Liver (tissue), 9 donors: ENCODE data around the gene SLC9A3. TPM values are rescaled to one million over a fixed set of nuclear protein-coding genes. Genes with fewer than 3 reads are reported as not detected.

Source experiments
- DNase-seq: peaks from one replicate; pipeline ENCODE4 v3.0.0-alpha.2; 2017; ENCODE audit warnings: low spot score
- H3K27ac ChIP-seq, 2 donors: one replicate each; pipeline ENCODE4 v1.7.0; 2013; ENCODE audit warnings: inconsistent platforms in 2 of 2, low read length in 2 of 2, control low read depth in 1 of 2, low read depth in 1 of 2, mild to moderate bottlenecking in 1 of 2
- H3K27me3 ChIP-seq, 4 donors: one replicate each; pipeline versions ENCODE4 v1.6.1 to v1.7.0; 2013; ENCODE audit warnings: low read length in 3 of 4, inconsistent platforms in 1 of 4, mild to moderate bottlenecking in 1 of 4, moderate library complexity in 1 of 4; ENCODE audit not compliant: control insufficient read depth in 4 of 4, insufficient read depth in 4 of 4
- H3K36me3 ChIP-seq, 4 donors: one replicate each; pipeline versions ENCODE4 v1.6.1 to v1.7.0; 2013; ENCODE audit warnings: low read length in 3 of 4, mild to moderate bottlenecking in 3 of 4, low read depth in 1 of 4, moderate library complexity in 1 of 4; ENCODE audit not compliant: control insufficient read depth in 4 of 4, insufficient read depth in 3 of 4
- H3K4me1 ChIP-seq, 4 donors: one replicate each; pipeline versions ENCODE4 v1.6.1 to v1.7.0; 2013; ENCODE audit warnings: low read length in 3 of 4, mild to moderate bottlenecking in 3 of 4, moderate library complexity in 1 of 4; ENCODE audit not compliant: control insufficient read depth in 4 of 4, insufficient read depth in 4 of 4
- H3K4me3 ChIP-seq, 3 donors: one replicate each; pipeline versions ENCODE4 v1.6.1 to v1.7.0; 2013; ENCODE audit warnings: low read length in 3 of 3, control low read depth in 1 of 3, low read depth in 1 of 3, mild to moderate bottlenecking in 1 of 3
- H3K9ac ChIP-seq, 2 donors: one replicate each; pipeline ENCODE4 v1.7.0; 2013; ENCODE audit warnings: low read length in 2 of 2, mild to moderate bottlenecking in 2 of 2, moderate library complexity in 2 of 2, control low read depth in 1 of 2, low read depth in 1 of 2
- H3K9me3 ChIP-seq, 4 donors: one replicate each; pipeline versions ENCODE4 v1.6.1 to v1.7.0; 2013; ENCODE audit warnings: low read length in 3 of 4; ENCODE audit not compliant: control insufficient read depth in 4 of 4
- CTCF ChIP-seq: fragments of 150-350 bp; IDR thresholded peaks from 2 replicates; pipeline ENCODE4 v1.5.1; 2017; ENCODE audit warnings: improper control_type of control experiment, low read depth, low read length; ENCODE audit not compliant: missing input control
- EGR1 ChIP-seq, 2 donors: IDR thresholded peaks; 2 replicates each; pipeline ENCODE4 v1.6.1; 2016 to 2018; ENCODE audit warnings: antibody characterized with exemption in 2 of 2, low read depth in 2 of 2
- FOXA1 ChIP-seq: IDR thresholded peaks from 2 replicates; pipeline ENCODE4 v1.6.1; 2016; ENCODE audit warnings: antibody characterized with exemption
- FOXA2 ChIP-seq: IDR thresholded peaks from 2 replicates; pipeline ENCODE4 v1.6.1; 2016; ENCODE audit warnings: antibody characterized with exemption
- GABPA ChIP-seq, 2 donors: IDR thresholded peaks in 1 of 2; conservative IDR thresholded peaks in 1 of 2; 2 replicates each; pipeline ENCODE4 v1.6.1; 2016; ENCODE audit warnings: antibody characterized with exemption in 2 of 2, mild to moderate bottlenecking in 1 of 2, moderate library complexity in 1 of 2
- HNF4A ChIP-seq, 2 donors: conservative IDR thresholded peaks; 2 replicates each; pipeline ENCODE4 v1.6.1; 2016; ENCODE audit warnings: antibody characterized with exemption in 2 of 2, mild to moderate bottlenecking in 2 of 2
- HNF4G ChIP-seq: IDR thresholded peaks from 2 replicates; pipeline ENCODE4 v1.6.1; 2016; ENCODE audit warnings: antibody characterized with exemption
- JUND ChIP-seq, 2 donors: IDR thresholded peaks; 2 replicates each; pipeline ENCODE4 v1.6.1; 2016; ENCODE audit warnings: antibody characterized with exemption in 2 of 2
- MAX ChIP-seq: IDR thresholded peaks from 2 replicates; pipeline ENCODE4 v1.6.1; 2016; ENCODE audit warnings: antibody characterized with exemption
- NR2F2 ChIP-seq: IDR thresholded peaks from 2 replicates; pipeline ENCODE4 v1.6.1; 2016; ENCODE audit warnings: antibody characterized with exemption
- RAD21 ChIP-seq, 2 donors: IDR thresholded peaks; 2 replicates each; pipeline ENCODE4 v1.6.1; 2016; ENCODE audit warnings: antibody characterized with exemption in 2 of 2, mild to moderate bottlenecking in 2 of 2
- RXRA ChIP-seq, 2 donors: IDR thresholded peaks; 2 replicates each; pipeline ENCODE4 v1.6.1; 2017 to 2018; ENCODE audit warnings: antibody characterized with exemption in 2 of 2, mild to moderate bottlenecking in 1 of 2
- SP1 ChIP-seq: IDR thresholded peaks from 2 replicates; pipeline ENCODE4 v1.6.1; 2018; ENCODE audit warnings: antibody characterized with exemption, mild to moderate bottlenecking
- YY1 ChIP-seq: IDR thresholded peaks from 2 replicates; pipeline ENCODE4 v1.6.1; 2016; ENCODE audit warnings: antibody characterized with exemption, mild to moderate bottlenecking
- WGBS: extraction: QIAGEN DNeasy Blood & Tissue Kit; methylation state at CpG from one replicate; pipeline ENCODE4 v1.1.7; 2013; 5-methylcytosine and 5-hydroxymethylcytosine counted together
- polyA plus RNA-seq, 2 donors: library from polyadenylated mRNA; stranded (reverse) in 1 of 2; unstranded in 1 of 2; fragments of 200-250 nt in 1 of 2; fragments of >200 nt in 1 of 2; fragmentation: Nextera tagmentation in 1 of 2; extraction: Ambion mirVana in 1 of 2; gene quantifications; one replicate each; pipeline versions ENCODE4 v1.2.1 to v1.2.3, GENCODE V29; 2013 to 2015
- total RNA-seq, 2 donors: library from RNA; depleted of rRNA; stranded (reverse); fragments of >200 nt; gene quantifications; one replicate each; pipeline ENCODE4 v1.2.3, GENCODE V29; 2014
- TF ChIP-seq, protein P1 (sequence below): IDR thresholded peaks from 2 replicates; pipeline ENCODE4 v1.6.1; 2016; ENCODE audit warnings: antibody characterized with exemption, mild to moderate bottlenecking
- TF ChIP-seq, protein P2 (sequence below): IDR thresholded peaks from 2 replicates; pipeline ENCODE4 v1.6.1; 2016; ENCODE audit warnings: antibody characterized with exemption
- TF ChIP-seq, protein P3 (sequence below): IDR thresholded peaks from 2 replicates; pipeline ENCODE4 v1.6.1; 2016; ENCODE audit warnings: antibody characterized with exemption
- donor health status: healthy.
- donor health status: healthy.
- donor health status: healthy.
- donor health status: healthy.
- donor health status: healthy.

SLC9A3 gene
- total and polyA plus RNA-seq, 4 donors: 0.31 to 1.0 (median 0.67) TPM

DNA sequence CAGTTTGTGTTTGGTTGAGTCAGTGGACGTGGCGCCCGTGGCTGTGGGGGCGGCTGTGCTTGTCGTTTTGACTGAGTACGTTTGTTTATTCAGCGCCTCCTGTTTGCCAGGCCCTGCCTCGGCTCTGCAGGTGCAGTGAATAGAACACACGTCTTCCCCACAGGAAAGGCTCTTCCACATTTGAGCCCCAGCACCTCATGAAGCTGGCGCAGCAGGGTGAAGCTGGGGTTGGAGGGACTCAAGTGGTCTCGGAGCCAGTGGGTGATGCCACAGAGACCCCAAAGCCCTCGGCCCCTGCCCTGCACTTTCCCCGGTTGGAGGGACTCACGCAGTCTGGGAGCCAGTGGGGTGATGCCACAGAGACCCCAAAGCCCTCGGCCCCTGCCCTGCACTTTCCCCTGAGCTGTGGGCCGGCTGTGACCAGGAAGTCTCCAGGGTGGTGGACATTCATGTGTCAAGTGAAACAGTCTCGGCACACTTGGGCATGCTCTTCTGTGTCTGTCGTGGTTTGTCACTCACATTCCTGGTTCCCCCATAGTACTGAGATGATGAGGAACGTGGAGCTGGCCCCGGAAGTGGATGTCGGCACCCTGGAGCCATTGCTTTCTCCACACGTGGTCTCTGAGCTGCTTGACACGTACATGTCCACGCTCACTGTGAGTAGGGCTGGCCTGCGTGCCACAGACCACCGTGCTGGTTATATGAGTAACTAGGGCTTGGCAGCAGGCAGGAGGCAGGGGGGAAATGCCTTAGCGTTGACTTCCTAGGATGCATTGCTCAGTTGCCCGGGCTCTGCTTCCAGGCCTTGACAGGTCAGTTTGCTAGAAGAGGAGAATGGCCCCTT lies 67.7 kb downstream of the SLC9A3 start:
- peaks cover 9 to 72% (median 45%) of the 10 kb centered on the region in 4 donors for H3K36me3 ChIP-seq
- TF ChIP-seq, protein P1, sequence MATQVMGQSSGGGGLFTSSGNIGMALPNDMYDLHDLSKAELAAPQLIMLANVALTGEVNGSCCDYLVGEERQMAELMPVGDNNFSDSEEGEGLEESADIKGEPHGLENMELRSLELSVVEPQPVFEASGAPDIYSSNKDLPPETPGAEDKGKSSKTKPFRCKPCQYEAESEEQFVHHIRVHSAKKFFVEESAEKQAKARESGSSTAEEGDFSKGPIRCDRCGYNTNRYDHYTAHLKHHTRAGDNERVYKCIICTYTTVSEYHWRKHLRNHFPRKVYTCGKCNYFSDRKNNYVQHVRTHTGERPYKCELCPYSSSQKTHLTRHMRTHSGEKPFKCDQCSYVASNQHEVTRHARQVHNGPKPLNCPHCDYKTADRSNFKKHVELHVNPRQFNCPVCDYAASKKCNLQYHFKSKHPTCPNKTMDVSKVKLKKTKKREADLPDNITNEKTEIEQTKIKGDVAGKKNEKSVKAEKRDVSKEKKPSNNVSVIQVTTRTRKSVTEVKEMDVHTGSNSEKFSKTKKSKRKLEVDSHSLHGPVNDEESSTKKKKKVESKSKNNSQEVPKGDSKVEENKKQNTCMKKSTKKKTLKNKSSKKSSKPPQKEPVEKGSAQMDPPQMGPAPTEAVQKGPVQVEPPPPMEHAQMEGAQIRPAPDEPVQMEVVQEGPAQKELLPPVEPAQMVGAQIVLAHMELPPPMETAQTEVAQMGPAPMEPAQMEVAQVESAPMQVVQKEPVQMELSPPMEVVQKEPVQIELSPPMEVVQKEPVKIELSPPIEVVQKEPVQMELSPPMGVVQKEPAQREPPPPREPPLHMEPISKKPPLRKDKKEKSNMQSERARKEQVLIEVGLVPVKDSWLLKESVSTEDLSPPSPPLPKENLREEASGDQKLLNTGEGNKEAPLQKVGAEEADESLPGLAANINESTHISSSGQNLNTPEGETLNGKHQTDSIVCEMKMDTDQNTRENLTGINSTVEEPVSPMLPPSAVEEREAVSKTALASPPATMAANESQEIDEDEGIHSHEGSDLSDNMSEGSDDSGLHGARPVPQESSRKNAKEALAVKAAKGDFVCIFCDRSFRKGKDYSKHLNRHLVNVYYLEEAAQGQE: no peak
- no peak for TF ChIP-seq EGR1 (IDR thresholded peaks at IDR 0.05; ENCODE audit: low read depth in 2 of 2)
- no peak for TF ChIP-seq HNF4G
- TF ChIP-seq YY1: no peak
- no peak for TF ChIP-seq RAD21 (IDR thresholded peaks at IDR 0.05)
- no peak for TF ChIP-seq CTCF
- no peak for TF ChIP-seq SP1
- no peak for TF ChIP-seq NR2F2
- TF ChIP-seq, protein P2, sequence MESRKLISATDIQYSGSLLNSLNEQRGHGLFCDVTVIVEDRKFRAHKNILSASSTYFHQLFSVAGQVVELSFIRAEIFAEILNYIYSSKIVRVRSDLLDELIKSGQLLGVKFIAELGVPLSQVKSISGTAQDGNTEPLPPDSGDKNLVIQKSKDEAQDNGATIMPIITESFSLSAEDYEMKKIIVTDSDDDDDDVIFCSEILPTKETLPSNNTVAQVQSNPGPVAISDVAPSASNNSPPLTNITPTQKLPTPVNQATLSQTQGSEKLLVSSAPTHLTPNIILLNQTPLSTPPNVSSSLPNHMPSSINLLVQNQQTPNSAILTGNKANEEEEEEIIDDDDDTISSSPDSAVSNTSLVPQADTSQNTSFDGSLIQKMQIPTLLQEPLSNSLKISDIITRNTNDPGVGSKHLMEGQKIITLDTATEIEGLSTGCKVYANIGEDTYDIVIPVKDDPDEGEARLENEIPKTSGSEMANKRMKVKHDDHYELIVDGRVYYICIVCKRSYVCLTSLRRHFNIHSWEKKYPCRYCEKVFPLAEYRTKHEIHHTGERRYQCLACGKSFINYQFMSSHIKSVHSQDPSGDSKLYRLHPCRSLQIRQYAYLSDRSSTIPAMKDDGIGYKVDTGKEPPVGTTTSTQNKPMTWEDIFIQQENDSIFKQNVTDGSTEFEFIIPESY: no peak
- no peak for TF ChIP-seq HNF4A (conservative IDR thresholded peaks at IDR 0.05)
- no peak for TF ChIP-seq RXRA (IDR thresholded peaks at IDR 0.05)
- TF ChIP-seq JUND (IDR thresholded peaks at IDR 0.05): no peak
- no peak for TF ChIP-seq FOXA2
- no peak for TF ChIP-seq MAX
- TF ChIP-seq FOXA1: no peak
- TF ChIP-seq GABPA (IDR thresholded peaks at IDR 0.05 in 1 of 2, conservative IDR thresholded peaks at IDR 0.05 in 1 of 2): no peak
- TF ChIP-seq, protein P3, sequence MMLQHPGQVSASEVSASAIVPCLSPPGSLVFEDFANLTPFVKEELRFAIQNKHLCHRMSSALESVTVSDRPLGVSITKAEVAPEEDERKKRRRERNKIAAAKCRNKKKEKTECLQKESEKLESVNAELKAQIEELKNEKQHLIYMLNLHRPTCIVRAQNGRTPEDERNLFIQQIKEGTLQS: no peak
- WGBS: 90% methylated on average over 28 of the region's 28 CpGs
- H3K9ac ChIP-seq: no peak overlapping the region
- H3K4me3 ChIP-seq: no peak overlapping the region
- no peak for DNase-seq
- H3K4me1 ChIP-seq: no peaks in the 10 kb centered on the region
- no peak overlapping the region for H3K27ac ChIP-seq
- H3K27me3 ChIP-seq: no peaks in the 10 kb centered on the region
- peaks cover 0 to 8% (median 0%) of the 10 kb centered on the region in 4 donors for H3K9me3 ChIP-seq
